Measurements from ENCODE around the gene TFPI. TPM values are rescaled to one million over a fixed set of nuclear protein-coding genes. Genes with fewer than 3 reads are reported as not detected.
"Not testable (repeated sequence)": the region's sequence is repeated elsewhere in the genome, so short reads cannot be mapped to it uniquely, and the experiment has no call there.

The TFPI gene
- total RNA-seq, 1 donor from 2014 or later: 144 TPM

DNA sequence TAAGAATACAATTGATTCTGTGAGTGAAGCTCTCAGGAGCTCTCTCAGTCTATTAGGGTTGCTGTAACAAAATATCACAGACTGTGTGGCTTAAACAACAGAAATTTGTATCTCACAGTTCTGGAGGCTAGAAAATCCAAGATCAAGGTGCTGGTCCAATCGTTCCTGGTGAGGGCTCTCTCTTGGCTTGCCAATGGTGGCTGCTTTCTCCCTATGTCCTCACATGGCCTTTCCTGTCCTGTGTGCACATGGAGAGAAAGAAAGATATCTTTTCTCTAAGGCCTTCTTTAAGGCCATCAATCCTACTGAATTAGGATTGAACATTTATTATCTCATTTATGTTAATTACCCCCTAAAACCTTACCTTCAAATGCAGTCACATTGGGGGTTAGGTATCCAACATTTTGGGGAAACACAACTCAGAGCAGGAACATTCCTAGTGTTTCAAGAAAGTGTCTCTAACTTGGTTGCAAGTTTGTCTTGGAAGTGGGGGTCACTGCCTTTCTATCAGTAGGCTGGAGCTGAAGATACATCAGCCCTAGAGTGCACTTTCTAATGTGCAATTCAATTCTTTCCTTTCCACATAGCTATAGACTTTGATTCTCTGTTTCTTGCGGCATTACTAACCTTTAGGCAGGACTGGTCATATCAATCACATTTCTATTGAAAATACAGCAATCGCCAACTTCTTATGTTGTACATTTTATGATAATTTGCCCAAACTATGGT, 24.8 kb downstream of the TFPI start:
- ATAC-seq (peak; percentile 30), DNase-seq (ENCODE audit: low spot score) (no peak)

DNA sequence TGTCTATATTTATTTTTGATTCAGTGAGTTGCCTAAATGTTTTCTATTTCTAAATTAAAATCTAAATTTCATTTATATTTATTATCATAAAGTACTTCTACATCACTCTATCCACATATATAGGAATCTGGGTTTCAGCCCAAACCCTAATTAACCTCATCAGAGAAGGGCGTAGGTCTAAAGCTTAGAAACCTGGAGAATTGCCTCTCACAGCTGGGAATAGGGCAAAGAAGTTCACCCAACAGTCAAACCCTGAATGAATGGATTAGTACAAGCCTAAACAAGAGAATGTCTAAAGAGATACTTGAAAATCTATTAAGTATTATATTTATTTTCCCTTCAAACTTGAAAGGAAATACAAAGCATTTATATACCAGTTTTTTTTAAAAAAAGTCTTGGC, 26.2 kb downstream of the TFPI start:
- ATAC-seq: no peak

DNA sequence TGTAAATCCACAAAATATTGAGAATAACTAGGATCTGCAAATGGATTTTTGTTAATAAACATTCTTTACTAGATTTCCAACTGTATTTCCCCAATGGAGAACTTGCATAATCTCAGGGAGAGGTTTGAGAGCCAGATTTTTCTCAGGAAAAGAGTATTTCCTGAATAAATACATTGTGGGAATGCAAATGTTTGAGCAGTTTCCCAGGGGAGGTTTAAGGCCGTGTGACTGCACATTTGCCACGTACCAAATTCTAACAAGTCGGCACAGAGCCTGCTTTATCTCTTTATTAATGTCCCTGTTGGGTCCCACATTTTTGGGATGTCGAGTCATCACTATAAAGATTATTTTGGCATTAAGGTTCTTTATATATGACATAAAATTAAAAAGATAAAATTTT, 27.0 kb downstream of the TFPI start:
- peak; percentile 20 for ATAC-seq
- no peak for DNase-seq (ENCODE audit: low spot score)

More for the DNA sequence above, 26.2 kb downstream of the TFPI start:
- no peak for DNase-seq (ENCODE audit: low spot score)

DNA sequence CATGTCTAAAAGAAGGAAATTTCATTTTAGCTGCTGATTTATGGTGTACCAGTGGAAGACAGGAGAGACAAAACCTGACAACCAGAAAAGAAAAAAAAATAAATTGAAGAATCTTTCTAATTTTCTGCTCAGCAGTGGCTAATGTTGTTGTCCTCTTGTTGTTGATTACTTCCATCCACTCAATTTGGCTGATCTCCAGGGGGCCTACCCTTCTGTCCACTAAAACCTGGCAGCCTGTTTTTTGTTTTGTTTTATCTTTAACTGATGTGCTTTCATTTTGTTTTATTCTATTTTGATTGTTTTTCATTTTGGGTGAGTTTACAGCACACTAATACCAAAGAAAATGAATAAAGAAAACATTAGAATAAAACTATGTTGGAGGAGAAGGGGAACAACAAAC, 27.4 kb downstream of the TFPI start:
- ATAC-seq (no peak), DNase-seq (ENCODE audit: low spot score) (no peak)

DNA sequence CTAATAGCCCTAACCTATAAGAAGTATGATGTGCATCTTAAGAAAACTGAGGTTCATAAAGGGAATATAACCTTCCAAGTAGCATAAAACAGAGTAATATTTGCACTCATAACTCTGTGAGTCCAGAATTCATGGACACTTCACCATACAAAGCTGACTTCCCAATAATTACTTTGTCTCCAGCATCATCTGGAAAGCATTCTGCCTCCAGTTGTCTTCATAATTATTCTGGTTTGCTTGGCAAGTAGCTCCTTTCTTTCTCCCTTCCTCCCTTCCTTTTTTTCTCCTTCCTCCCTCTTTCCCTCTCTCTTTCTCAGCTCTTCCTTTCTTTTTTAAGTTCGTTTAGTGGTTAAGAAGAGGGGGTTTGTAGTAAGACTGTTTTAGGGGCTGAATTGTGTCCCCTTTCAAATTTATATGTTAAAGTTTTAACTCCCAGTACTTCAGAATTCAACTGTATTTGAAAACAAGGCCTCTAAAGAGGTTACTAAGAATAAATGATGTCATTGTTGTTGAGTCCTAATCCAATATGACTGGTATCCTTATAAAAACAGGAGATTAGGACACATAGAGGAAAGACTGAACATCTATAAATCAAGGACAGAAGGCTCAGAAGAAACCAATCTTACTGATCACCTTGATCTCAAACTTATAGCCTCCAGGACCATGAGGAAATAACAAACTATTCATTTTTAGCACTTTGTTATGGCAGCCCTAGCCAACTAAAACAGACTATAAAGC, 28.9 kb downstream of the TFPI start:
- no peak for DNase-seq (ENCODE audit: low spot score)
- ATAC-seq: no peak

DNA sequence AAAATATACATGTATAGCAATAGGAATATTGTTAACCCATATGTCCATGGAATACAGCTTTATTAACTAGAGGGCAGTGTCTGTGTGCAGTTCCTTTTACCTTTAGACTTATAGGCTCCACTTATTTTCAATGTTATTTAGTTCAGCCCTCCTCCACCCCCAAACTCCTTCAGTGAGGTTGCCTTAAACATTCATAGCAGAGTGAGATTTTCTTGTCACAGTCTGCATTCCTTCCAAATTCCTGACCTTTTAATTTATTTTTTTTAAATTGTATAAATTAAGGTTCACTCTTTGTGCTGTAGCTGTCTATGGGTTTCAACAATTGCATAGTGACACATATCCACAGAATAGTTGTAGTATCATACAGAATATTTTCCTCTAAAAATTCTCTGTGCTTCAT, 30.9 kb downstream of the TFPI start:
- no peak for DNase-seq (ENCODE audit: low spot score)
- ATAC-seq: no peak

- peak; percentile 31 for ATAC-seq
- no peak for DNase-seq (ENCODE audit: low spot score)
Observed at GRCh38 chr2:187520121-187520624, 34.1 kb downstream of the TFPI start.

- DNase-seq (ENCODE audit: low spot score) (no peak), ATAC-seq (no peak)
Observed at GRCh38 chr2:187519419-187520120, 34.7 kb downstream of the TFPI start.

DNA sequence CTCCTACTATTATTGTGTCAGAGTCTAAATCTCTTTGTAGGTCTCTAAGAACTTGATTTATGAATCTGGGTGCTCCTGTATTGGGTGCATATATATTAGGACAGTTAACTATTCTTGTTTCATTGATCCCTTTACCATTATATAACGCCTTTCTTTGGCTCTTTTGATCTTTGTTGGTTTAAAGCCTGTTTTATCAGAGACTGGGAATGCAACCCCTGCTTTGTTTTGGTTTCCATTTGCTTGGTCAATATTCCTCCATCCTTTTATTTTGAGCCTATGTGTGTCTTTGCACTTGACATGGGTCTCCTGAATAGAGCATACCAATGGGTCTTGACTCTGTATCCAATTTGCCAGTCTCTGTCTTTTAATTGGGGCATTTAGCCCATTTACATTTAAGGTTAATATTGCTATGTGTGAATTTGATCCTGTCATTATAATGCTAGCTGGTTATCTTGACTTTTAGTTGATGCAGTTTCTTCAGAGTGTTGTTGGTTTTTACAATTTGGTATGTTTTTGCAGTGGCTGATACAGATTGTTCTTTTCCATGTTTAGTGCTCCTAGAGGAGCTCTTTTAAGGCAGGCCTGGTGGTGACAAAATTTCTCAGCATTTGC, 36.4 kb downstream of the TFPI start:
- DNase-seq (ENCODE audit: low spot score); ATAC-seq: not testable (repeated sequence)

DNA sequence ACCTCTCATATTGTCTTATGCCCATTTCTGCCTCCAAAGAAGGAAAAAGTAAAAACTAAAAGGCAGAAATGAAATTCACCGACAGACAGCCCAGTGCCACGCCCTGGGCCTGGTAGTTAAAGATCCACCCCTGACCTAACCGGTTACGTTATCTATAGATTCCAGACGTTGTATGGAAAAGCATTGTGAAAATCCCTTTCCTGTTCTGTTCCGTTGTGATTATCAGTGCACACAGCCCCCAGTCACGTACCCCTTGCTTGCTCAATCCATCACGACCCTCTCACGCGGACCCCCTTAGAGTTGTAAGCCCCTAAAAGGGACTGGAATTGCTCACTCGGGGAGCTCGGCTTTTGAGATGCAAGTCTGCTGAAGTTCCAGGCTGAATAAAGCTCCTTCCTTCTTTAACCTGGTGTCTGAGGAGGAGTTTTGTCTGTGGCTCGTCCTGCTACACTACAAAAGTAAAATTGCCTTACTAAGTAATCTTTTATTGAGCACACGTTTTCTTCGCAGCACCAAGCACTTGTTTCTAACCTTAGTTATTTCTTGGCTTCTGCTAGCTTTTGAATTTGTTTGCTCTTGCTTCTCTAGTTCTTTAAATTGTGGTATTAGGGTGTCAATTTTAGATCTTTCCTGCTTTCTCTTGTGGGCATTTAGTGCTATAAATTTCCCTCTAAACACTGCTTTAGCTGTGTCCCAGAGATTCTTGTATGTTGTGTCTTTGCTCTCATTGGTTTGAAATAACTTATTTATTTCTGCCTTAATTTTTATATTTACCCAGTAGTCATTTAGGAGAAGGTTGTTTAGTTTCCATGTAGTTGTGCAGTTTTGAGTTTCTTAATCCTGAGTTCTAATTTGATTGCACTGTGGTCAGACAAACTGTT, 37.4 kb downstream of the TFPI start:
- not testable (repeated sequence) for ATAC-seq; DNase-seq (ENCODE audit: low spot score)

DNA sequence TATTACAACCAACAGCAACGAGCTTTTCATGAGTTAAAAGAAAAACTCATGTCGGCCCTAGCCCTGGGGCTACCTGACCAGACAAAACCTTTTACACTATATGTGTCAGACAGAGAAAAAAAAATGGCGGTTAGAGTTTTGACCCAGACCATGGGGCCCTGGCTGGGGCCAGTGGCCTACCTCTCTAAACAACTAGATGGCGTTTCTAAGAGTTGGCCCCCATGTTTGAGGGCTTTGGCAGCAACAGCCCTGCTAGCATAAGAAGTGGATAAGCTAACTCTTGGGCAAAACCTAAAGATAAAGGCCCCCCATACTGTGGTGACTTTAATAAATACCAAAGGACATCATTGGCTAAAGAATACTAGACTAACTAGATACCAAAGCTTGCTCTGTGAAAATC, 39.3 kb downstream of the TFPI start:
- DNase-seq (ENCODE audit: low spot score) (no peak), ATAC-seq (no peak)

GRCh38 chr2:187514235-187514829, 39.9 kb downstream of the TFPI start:
- ATAC-seq; DNase-seq (ENCODE audit: low spot score): not testable (repeated sequence)

- not testable (repeated sequence) for ATAC-seq; DNase-seq (ENCODE audit: low spot score)
Observed at GRCh38 chr2:187513460-187514234, 40.6 kb downstream of the TFPI start.

DNA sequence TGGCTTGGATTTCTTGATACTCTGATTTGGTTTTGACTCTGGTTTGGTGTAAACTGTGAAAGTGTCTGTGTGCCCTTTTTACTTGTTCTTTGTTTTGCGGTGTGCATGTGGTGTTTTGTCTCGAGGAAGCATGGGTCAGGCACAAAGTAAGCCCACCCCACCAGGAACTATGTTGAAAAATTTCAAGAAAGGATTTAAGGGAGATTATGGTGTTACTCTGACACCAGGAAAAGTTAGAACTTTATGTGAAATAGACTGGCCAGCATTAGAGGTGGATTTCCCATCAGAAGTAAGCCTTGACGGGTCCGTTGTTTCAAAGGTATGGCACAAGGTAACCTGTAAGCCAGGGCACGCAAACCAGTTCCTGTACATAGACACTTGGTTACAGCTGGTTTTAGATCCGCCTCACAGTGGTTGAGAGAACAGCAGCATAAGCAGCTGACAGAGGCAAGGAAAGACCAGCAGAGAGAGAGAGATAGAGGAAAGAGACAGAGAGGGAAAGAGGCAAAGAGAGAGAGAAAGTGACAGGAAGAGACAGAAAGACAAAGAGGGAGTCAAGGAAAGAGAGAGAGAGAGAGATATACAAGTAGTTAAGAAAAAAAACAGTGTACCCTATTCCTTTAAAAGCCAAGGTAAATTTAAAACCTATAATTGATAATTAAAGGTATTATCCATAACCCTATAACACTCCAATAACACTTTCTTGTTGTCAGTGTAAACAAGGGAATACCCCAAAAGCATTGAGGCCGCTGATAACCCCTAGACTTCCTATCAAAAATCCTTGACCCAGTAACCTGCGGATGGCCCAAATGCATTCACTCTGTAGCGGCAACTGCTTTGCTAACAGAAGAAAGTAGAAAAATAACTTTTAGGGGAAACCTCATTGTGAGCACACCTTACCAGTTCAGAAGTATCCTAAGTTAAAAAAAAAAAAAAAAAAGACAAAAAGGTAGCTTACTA, 42.6 kb downstream of the TFPI start:
- no peak for ATAC-seq
- DNase-seq (ENCODE audit: low spot score): no peak

DNA sequence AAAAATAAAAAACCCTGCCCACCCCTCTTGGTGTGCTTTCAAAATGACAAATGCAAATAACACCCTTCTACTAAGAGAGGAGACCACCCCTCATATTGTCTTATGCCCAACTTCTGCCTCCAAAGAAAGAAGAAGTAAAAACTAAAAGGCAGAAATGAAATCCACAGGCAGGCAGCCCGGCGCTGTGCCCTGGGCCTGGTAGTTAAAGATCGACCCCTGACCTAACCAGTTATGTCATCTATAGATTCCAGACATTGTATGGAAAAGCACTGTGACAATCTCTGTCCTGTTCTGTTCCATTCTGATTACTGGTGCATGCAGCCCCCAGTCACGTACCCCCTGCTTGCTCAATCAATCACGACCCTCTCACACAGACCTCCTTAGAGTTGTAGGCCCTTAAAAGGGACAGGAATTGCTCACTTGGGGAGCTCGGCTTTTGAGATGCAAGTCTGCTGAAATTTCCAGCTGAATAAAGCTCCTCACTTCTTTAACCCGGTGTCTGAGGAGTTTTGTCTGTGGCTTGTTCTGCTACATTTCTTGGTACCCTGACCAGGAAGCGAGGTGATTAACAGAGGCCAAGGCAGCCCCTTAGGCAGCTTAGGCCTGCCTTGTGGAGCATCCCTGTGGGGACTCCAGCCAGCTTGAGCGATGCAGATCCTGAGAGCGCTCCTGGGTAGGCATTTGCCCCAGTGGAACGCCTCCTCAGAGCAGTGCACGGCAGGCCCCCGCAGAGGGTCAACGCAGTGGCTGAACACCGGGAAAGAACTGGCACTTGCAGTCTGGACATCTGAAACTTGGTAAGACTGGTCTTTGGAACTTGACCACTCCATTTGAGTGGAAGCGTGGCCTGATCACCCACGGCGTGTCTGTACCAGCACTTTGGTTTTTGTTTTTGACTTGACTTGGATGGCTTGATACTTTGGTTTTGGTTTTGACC, 43.5 kb downstream of the TFPI start:
- ATAC-seq; DNase-seq (ENCODE audit: low spot score): not testable (repeated sequence)

DNA sequence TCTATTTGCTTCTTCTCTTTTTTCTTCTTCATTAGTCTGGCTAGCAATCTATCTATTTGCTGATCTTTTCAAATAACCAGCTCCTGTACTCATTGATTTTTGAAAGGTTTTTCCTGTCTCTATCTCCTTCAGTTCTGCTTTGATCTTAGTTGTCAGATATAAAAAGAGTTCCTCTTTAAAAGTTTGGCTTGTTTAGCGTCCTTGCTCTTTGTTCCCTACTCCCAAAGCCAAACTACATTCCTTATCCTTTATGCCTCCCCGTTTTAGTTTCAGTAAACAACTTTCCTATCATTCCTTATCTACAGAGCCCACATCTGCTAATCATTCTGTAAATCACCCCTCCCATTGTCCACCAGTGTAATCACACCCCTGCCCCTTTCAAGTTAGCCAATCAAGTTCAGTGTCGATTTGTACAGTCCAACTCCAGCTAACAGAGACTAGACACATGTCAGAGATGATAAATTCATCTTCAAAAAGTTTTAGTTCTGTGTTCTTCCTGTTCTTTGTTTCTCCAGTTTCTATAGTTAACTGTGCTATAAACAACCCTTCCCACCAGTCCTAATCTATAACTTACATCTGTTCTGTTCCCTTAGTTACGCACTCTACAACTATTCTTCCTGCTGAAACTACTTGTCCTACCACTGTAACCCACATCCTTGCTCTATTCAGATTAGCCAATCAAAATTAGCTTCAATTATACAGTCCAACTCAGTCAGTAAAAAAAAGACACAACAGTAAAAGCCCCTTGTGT, 44.4 kb downstream of the TFPI start:
- no peak for DNase-seq (ENCODE audit: low spot score)
- ATAC-seq: no peak

Data from left lobe of liver (tissue), 2 donors.